Testis (tissue), 3 donors: ENCODE results near the gene UBXN10. TPM values are rescaled to one million over a fixed set of nuclear protein-coding genes. Genes with fewer than 3 reads are reported as not detected.

Source experiments
- DNase-seq: peaks from one replicate; pipeline ENCODE4 v3.0.0-alpha.2; 2019
- H3K27ac ChIP-seq, 2 donors: fragments of 200-600 bp; sonication (generic); one replicate each; pipeline ENCODE4 v1.5.1; 2019
- H3K27me3 ChIP-seq: fragments of 200-600 bp; sonication (generic); one replicate; pipeline ENCODE4 v1.5.1; 2019
- H3K36me3 ChIP-seq: fragments of 200-600 bp; sonication (generic); one replicate; pipeline ENCODE4 v1.5.1; 2017; ENCODE audit warnings: low read depth; ENCODE audit errors: missing control alignments
- H3K4me1 ChIP-seq: fragments of 200-600 bp; sonication (generic); one replicate; pipeline ENCODE4 v1.5.1; 2019
- H3K4me3 ChIP-seq, 2 donors: fragments of 200-600 bp; sonication (generic); one replicate each; pipeline ENCODE4 v1.5.1; 2017 to 2019
- H3K9me3 ChIP-seq: fragments of 200-600 bp; sonication (generic); one replicate; pipeline ENCODE4 v1.5.1; 2017
- POLR2A ChIP-seq: fragments of 450-650 bp; IDR thresholded peaks from one replicate; pipeline ENCODE4 v1.6.1; 2017; ENCODE audit warnings: antibody characterized with exemption, mild to moderate bottlenecking, moderate library complexity
- WGBS, 2 donors: methylation state at CpG; one replicate each; pipeline ENCODE4 v1.1.5; 2018; 5-methylcytosine and 5-hydroxymethylcytosine counted together
- intact Hi-C: fragments of 100-400 bp; cut with DNase I; formaldehyde crosslinking; loops from one replicate; pipeline ENCODE4 v1.15.1; 2023; ENCODE audit warnings: low total_unique reads
- polyA plus RNA-seq: library from polyadenylated mRNA; stranded (reverse); fragments of 350-450 nt; fragmentation: Illumina TruSeq; extraction: RNeasy Lipid Tissue Mini Kit (QIAGEN cat#74804); gene quantifications from one replicate; pipeline ENCODE4 v1.2.3, GENCODE V29; 2014; ENCODE audit warnings: low read depth, low replicate concordance; ENCODE audit not compliant: insufficient read depth
- total RNA-seq, 2 donors: library from RNA; depleted of rRNA; stranded (reverse); fragments of >200 nt; gene quantifications; one replicate each; pipeline ENCODE4 v1.2.3, GENCODE V29; 2016
- TF ChIP-seq, protein P1 (sequence below), 3 experiments: fragments of 450-650 bp in 2 of 3; fragments of 200-600 bp in 1 of 3; sonication (generic) in 1 of 3; IDR thresholded peaks; one replicate each; pipeline ENCODE4 v1.5.1; 2016 to 2019; ENCODE audit warnings: antibody characterized with exemption in 3 of 3, mild to moderate bottlenecking in 2 of 3, moderate library complexity in 1 of 3

The UBXN10 gene
- total and polyA plus RNA-seq, 3 donors from 2014 or later, result 18.2 to 43.7 (median 23.7) TPM

DNA sequence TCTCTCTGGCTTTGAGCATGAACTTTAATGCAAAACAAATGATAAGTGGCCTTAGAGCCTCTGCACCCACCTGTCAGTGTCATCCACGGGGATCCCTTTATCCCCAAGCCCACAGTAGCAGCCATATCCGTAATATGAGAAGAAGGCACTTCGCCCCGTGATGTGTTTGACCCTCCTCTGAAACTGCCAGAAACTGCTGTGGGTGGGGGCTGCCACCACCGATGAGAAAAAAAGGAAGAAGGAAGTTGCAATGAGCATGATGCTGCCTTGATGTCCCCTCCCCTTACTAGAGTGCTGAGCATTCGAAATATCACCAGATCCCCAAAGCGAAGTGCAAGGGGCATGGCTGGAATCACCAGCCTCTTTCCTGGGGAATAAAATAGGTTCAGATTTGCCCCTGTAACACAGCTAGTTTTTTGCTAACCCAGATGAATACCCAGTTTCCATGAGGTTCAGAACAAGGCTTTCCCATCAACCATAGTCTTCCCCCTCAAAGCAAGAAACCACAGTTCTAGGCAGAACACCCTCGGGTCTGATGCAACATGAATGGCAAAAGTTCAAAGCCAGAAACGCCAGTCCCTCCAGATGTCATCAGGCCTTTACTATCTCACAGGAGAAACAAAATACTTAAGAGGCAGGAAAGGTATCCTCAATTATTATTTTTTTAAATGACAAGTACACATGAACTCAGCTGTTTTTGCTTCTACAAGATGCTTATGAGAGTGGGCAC, 10.8 kb upstream of the UBXN10 start:
- TF ChIP-seq, protein P1, sequence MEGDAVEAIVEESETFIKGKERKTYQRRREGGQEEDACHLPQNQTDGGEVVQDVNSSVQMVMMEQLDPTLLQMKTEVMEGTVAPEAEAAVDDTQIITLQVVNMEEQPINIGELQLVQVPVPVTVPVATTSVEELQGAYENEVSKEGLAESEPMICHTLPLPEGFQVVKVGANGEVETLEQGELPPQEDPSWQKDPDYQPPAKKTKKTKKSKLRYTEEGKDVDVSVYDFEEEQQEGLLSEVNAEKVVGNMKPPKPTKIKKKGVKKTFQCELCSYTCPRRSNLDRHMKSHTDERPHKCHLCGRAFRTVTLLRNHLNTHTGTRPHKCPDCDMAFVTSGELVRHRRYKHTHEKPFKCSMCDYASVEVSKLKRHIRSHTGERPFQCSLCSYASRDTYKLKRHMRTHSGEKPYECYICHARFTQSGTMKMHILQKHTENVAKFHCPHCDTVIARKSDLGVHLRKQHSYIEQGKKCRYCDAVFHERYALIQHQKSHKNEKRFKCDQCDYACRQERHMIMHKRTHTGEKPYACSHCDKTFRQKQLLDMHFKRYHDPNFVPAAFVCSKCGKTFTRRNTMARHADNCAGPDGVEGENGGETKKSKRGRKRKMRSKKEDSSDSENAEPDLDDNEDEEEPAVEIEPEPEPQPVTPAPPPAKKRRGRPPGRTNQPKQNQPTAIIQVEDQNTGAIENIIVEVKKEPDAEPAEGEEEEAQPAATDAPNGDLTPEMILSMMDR (IDR thresholded peaks at IDR 0.05), result no peak
- no peak for TF ChIP-seq POLR2A
- no peak for DNase-seq
- 66 to 73% methylated on average over 9 of the region's 9 CpGs for WGBS, 2 donors
- Histone ChIP-seq H3K9me3 (no peaks in the 10 kb centered on the region), H3K4me3 (no peak overlapping the region), H3K36me3 (no peaks in the 10 kb centered on the region), H3K27ac (no peak overlapping the region), H3K27me3 (no peaks in the 10 kb centered on the region), H3K4me1 (no peaks in the 10 kb centered on the region)
- intact Hi-C loops, result no loop called here

DNA sequence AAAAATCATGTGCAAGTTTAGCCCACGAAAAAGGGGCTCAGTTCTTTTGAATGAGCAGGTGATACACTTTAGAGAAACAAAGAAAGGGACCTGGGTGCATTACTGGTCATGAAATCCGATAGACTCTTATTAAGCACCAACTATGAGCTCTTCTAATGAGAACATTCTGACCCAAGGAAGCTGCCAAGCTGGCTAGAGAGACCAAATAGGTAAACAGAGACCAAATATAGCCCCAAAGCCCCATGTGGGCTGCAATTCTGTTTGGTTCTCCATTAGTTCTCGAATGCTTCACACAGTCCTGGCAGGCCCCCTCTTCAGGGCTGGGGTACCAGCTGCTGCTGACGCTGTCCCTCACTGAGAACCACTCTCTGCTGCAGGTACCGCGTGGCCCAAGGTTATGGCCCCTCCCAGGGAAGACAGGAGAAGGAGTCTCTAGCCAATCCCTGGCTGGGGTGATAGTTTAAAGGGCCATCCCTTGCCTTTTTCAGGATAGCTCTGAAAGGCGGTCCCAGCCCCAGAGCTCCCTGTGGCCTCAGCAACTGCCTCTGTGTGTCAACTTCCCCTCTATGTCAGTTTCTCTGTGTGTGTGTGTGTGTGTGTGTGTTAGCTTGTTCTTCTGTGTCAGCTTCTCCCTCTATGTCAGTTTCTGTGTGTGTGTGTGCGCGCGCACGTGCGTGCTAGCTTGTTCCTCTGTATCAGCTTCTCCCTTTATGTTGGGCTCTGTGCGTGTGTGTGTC, 7.1 kb upstream of the UBXN10 start:
- 71% methylated on average over 13 of the region's 13 CpGs for WGBS, 2 donors
- H3K27ac ChIP-seq, result peak overlapping the region in 1 of 2 donors; percentile 43
- H3K27me3 ChIP-seq, result no peaks in the 10 kb centered on the region
- no peak overlapping the region for H3K4me3 ChIP-seq
- no peaks in the 10 kb centered on the region for H3K9me3 ChIP-seq
- intact Hi-C loops, result no loop called here
- TF ChIP-seq, protein P1 (IDR thresholded peaks at IDR 0.05), result no peak
- TF ChIP-seq POLR2A, result no peak
- H3K4me1 ChIP-seq, result no peaks in the 10 kb centered on the region
- no peaks in the 10 kb centered on the region for H3K36me3 ChIP-seq
- DNase-seq, result peak; percentile 49

DNA sequence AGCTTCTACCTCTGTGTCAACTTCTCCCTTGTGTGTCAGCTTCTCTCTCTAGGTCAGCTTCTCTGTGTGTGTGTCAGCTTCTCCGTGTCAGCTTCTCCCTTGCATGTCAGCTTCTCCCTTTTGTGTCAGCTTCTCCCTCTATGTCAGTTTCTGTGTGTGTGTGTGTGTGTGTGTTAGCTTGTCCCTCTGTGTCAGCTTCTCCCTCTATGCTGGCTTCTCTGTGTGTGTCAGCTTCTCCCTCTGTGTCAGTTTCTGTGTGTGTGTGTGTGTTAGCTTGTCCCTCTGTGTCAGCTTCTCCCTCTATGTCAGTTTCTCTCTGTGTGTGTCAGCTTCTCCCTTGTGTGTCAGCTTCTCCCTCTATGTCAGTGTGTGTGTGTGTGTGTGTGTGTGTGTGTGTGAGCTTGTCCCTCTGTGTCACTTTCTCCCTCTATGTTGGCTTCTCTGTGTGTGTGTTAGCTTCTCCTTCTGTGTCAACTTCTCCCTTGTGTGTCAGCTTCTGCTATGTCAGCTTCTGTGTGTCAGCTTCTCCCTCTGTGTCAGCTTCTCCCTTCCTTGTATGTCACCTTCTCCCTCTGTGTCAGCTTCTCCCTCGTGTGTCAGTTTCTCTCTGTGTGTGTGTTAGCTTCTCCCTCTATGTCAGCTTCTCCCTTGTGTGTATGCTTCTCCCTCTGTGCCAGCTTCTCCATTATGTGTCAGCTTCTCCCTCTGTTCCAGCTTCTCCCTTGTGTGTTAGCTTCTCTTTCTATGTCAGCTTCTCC, 6.3 kb upstream of the UBXN10 start:
- WGBS, 2 donors, result 95% methylated on average over 2 of the region's 2 CpGs
- Histone ChIP-seq H3K4me3 (no peak overlapping the region), H3K36me3 (no peaks in the 10 kb centered on the region), H3K9me3 (no peaks in the 10 kb centered on the region), H3K27ac (no peak overlapping the region), H3K27me3 (no peaks in the 10 kb centered on the region), H3K4me1 (no peaks in the 10 kb centered on the region)
- DNase-seq, result no peak
- intact Hi-C loops, result no loop called here
- TF ChIP-seq POLR2A, result no peak
- TF ChIP-seq, protein P1 (IDR thresholded peaks at IDR 0.05), result no peak

DNA sequence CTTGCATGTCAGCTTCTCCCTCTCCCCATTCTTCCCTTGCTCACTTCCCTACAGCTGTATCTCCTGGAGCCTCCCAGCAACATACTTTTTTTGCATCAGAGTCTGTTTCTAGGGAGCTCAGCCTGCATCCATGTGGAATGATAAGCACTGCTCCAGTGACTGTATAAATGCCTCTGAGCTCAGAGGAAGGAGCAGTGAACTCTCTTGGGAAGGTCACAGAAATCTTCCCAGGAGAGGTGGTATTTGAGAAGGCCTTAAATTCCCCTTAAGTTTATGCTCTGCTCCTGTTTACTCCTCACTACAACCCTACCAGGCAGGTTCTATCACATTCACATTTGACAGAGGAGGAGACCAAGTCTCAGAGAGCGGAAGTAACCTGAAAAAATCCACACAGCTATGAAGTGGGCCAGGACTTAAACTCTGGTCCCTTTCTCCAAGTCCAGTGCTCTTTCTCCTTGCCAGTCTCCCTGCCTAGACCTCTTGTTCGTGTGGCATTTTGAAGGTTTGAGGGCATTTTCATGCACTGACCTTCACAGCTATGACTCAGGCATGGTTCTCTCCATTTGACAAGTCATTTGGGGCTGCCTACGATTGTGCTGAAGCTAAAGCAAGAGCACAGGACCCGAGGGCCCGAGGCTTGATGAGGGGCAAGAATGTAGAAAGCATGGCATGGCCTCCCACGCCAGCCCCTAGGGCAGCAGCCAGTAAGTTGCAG, 5.6 kb upstream of the UBXN10 start:
- H3K27me3 ChIP-seq, result no peaks in the 10 kb centered on the region
- H3K27ac ChIP-seq, result no peak overlapping the region
- 72 to 82% methylated on average over 6 of the region's 6 CpGs for WGBS, 2 donors
- TF ChIP-seq POLR2A, result no peak
- TF ChIP-seq, protein P1 (IDR thresholded peaks at IDR 0.05), result no peak
- H3K36me3 ChIP-seq, result no peaks in the 10 kb centered on the region
- no peak for DNase-seq
- H3K4me3 ChIP-seq, result no peak overlapping the region
- no peaks in the 10 kb centered on the region for H3K4me1 ChIP-seq
- intact Hi-C loops, result no loop called here
- no peaks in the 10 kb centered on the region for H3K9me3 ChIP-seq
